ENCODE measurements around the gene SLC25A47. TPM values are rescaled to one million over a fixed set of nuclear protein-coding genes. Genes with fewer than 3 reads are reported as not detected.

SLC25A47 gene
- total RNA-seq, 4 donors from 2014 or later: not detected

GRCh38 chr14:100369019-100369418, 45.9 kb downstream of the SLC25A47 start:
- Histone ChIP-seq H3K27me3 (no peaks in the 10 kb centered on the region), H3K27ac (no peak overlapping the region), H3K36me3 (peaks cover 13 to 15% of the 10 kb centered on the region in 2 donors), H3K4me1 (no peaks in the 10 kb centered on the region), H3K9me3 (no peaks in the 10 kb centered on the region), H3K4me3 (replicated peaks in 1 of 3) (no peak overlapping the region)
- TF ChIP-seq CTCF (IDR thresholded peaks at IDR 0.05) (no peak), POLR2A (IDR thresholded peaks at IDR 0.05) (no peak)
- intact Hi-C loops (cut with DNase I): no loop called here
- no peak for DNase-seq
- 86 to 91% methylated on average over 13 of the region's 13 CpGs for WGBS, 2 donors

GRCh38 chr14:100370003-100370402, 46.9 kb downstream of the SLC25A47 start:
- intact Hi-C loops (cut with DNase I): loop anchor here (10.0 kb wide), 1 partner anchor 55 kb away; no protein-coding TSS in a partner anchor
- H3K4me1 ChIP-seq: peaks cover under 1 to 9% of the 10 kb centered on the region in 2 donors
- H3K27ac ChIP-seq: no peak overlapping the region
- peaks cover 13 to 15% of the 10 kb centered on the region in 2 donors for H3K36me3 ChIP-seq
- H3K27me3 ChIP-seq: no peaks in the 10 kb centered on the region
- 95 to 96% methylated on average over 4 of the region's 4 CpGs for WGBS, 2 donors
- TF ChIP-seq CTCF (IDR thresholded peaks at IDR 0.05) (no peak), POLR2A (IDR thresholded peaks at IDR 0.05) (no peak)
- H3K9me3 ChIP-seq: no peaks in the 10 kb centered on the region
- H3K4me3 ChIP-seq (replicated peaks in 1 of 3): no peak overlapping the region
- DNase-seq: no peak

- Histone ChIP-seq H3K9me3 (no peaks in the 10 kb centered on the region), H3K4me1 (peaks cover 6 to 16% of the 10 kb centered on the region in 2 donors), H3K36me3 (peaks cover 9 to 15% of the 10 kb centered on the region in 2 donors), H3K27ac (no peak overlapping the region), H3K27me3 (no peaks in the 10 kb centered on the region), H3K4me3 (replicated peaks in 1 of 3) (no peak overlapping the region)
- WGBS, 2 donors: 84 to 90% methylated on average over 6 of the region's 6 CpGs
- intact Hi-C loops (cut with DNase I): loop anchor here (10.0 kb wide), 1 partner anchor 57 kb away; no protein-coding TSS in a partner anchor
- TF ChIP-seq CTCF (IDR thresholded peaks at IDR 0.05) (no peak), POLR2A (IDR thresholded peaks at IDR 0.05) (no peak)
- no peak for DNase-seq
Observed at GRCh38 chr14:100371773-100372172, 48.6 kb downstream of the SLC25A47 start.

- Histone ChIP-seq H3K4me1 (peaks cover 10 to 24% of the 10 kb centered on the region in 2 donors), H3K4me3 (replicated peaks in 1 of 3) (no peak overlapping the region), H3K9me3 (no peaks in the 10 kb centered on the region), H3K27me3 (no peaks in the 10 kb centered on the region), H3K27ac (peak overlapping the region in 1 of 3 donors; percentile 24), H3K36me3 (peaks cover 7 to 9% of the 10 kb centered on the region in 2 donors)
- TF ChIP-seq POLR2A (IDR thresholded peaks at IDR 0.05): no peak
- 73 to 87% methylated on average over 4 of the region's 4 CpGs for WGBS, 2 donors
- DNase-seq: no peak
- intact Hi-C loops (cut with DNase I): loop anchor here (10.0 kb wide), 1 partner anchor 58 kb away; no protein-coding TSS in a partner anchor
Observed at GRCh38 chr14:100372357-100373048, 49.4 kb downstream of the SLC25A47 start.

- H3K27ac ChIP-seq: peak overlapping the region in 1 of 3 donors; percentile 88
- peak overlapping the region in 1 of 3 donors; percentile 59 for H3K4me3 ChIP-seq (replicated peaks in 1 of 3)
- no peaks in the 10 kb centered on the region for H3K27me3 ChIP-seq
- no peak for TF ChIP-seq POLR2A (IDR thresholded peaks at IDR 0.05)
- no peak for TF ChIP-seq CTCF (IDR thresholded peaks at IDR 0.05)
- H3K4me1 ChIP-seq: peaks cover 10 to 26% of the 10 kb centered on the region in 2 donors
- H3K36me3 ChIP-seq: no peaks in the 10 kb centered on the region
- DNase-seq: no peak
- no peaks in the 10 kb centered on the region for H3K9me3 ChIP-seq
- intact Hi-C loops (cut with DNase I): loop anchor here (10.0 kb wide), 1 partner anchor 59 kb away; no protein-coding TSS in a partner anchor
- WGBS, 2 donors: 69 to 81% methylated on average over 2 of the region's 2 CpGs
Observed at GRCh38 chr14:100374270-100374669, 51.1 kb downstream of the SLC25A47 start.
